Mesodermal cell (in vitro differentiated cells): ENCODE measurements around the gene BUB1.
A peak's percentile ranks its signal among the peaks of the same experiment; 100 is the strongest.

Source experiments
- H3K27ac ChIP-seq: 2 replicates; pipeline ENCODE4 v1.7.0; 2013; ENCODE audit warnings: mild to moderate bottlenecking, low read depth, low read length, moderate library complexity; ENCODE audit not compliant: severe bottlenecking
- H3K36me3 ChIP-seq: 2 replicates; pipeline ENCODE4 v1.7.1; 2013; ENCODE audit warnings: mild to moderate bottlenecking, low read length, moderate library complexity; ENCODE audit not compliant: control insufficient read depth, insufficient read depth
- H3K4me1 ChIP-seq: one replicate; pipeline ENCODE4 v1.7.1; 2013; ENCODE audit warnings: mild to moderate bottlenecking, low read length; ENCODE audit not compliant: insufficient read depth, control insufficient read depth, poor library complexity, severe bottlenecking
- H3K4me3 ChIP-seq: 2 replicates; pipeline ENCODE4 v1.7.0; 2013; ENCODE audit warnings: low read length, control low read depth, mild to moderate bottlenecking; ENCODE audit not compliant: insufficient read depth, poor library complexity, severe bottlenecking; ENCODE audit errors: extremely low read depth
- H3K9me3 ChIP-seq: 2 replicates; pipeline ENCODE4 v1.7.1; 2013; ENCODE audit warnings: mild to moderate bottlenecking, low read length, moderate library complexity; ENCODE audit not compliant: control insufficient read depth
- WGBS, 2 experiments: methylation state at CpG; one replicate each; pipeline ENCODE4 v1.1.5; 2013; ENCODE audit warnings: missing lambda C conversion rate in 2 of 2; ENCODE audit not compliant: insufficient coverage in 2 of 2; 5-methylcytosine and 5-hydroxymethylcytosine counted together

BUB1 gene

GRCh38 chr2:110675679-110676078 is 2.2 kb downstream of the BUB1 start:
- Histone ChIP-seq H3K27ac (peak overlapping the region; percentile 85), H3K36me3 (peaks cover 40% of the 10 kb centered on the region), H3K9me3 (no peaks in the 10 kb centered on the region), H3K4me3 (no peak overlapping the region), H3K4me1 (peaks cover 16% of the 10 kb centered on the region)
- WGBS, 2 experiments: 86 to 87% methylated on average over 4 to 5 of the region's 6 CpGs

- Histone ChIP-seq H3K9me3 (no peaks in the 10 kb centered on the region), H3K27ac (peak overlapping the region; percentile 85), H3K36me3 (peaks cover 48% of the 10 kb centered on the region), H3K4me1 (peaks cover 16% of the 10 kb centered on the region), H3K4me3 (no peak overlapping the region)
- 56 to 60% methylated on average over 7 of the region's 7 CpGs for WGBS, 2 experiments
Observed at GRCh38 chr2:110674620-110675555, 3.0 kb downstream of the BUB1 start.

- Histone ChIP-seq H3K4me1 (peaks cover 13% of the 10 kb centered on the region), H3K4me3 (no peak overlapping the region), H3K36me3 (peaks cover 62% of the 10 kb centered on the region), H3K27ac (no peak overlapping the region), H3K9me3 (no peaks in the 10 kb centered on the region)
- WGBS, 2 experiments: 96 to 98% methylated on average over 4 of the region's 4 CpGs
Observed at GRCh38 chr2:110673201-110673600, 4.7 kb downstream of the BUB1 start.

- H3K9me3 ChIP-seq: no peaks in the 10 kb centered on the region
Observed at GRCh38 chr2:110670826-110671225, 7.0 kb downstream of the BUB1 start.

GRCh38 chr2:110669079-110669478 is 8.8 kb downstream of the BUB1 start:
- H3K27ac ChIP-seq: no peak overlapping the region
- WGBS, 2 experiments: 100% methylated on average over 1 of the region's 1 CpG; no CpG with 5 or more reads in 1 of the 2 experiments
- peaks cover 86% of the 10 kb centered on the region for H3K36me3 ChIP-seq
- H3K4me1 ChIP-seq: peaks cover under 1% of the 10 kb centered on the region
- H3K9me3 ChIP-seq: no peaks in the 10 kb centered on the region
- H3K4me3 ChIP-seq: no peak overlapping the region

More at GRCh38 chr2:110670826-110671225, 7.0 kb downstream of the BUB1 start:
- Histone ChIP-seq H3K27ac (no peak overlapping the region), H3K36me3 (peaks cover 82% of the 10 kb centered on the region), H3K4me3 (no peak overlapping the region), H3K4me1 (peaks cover 13% of the 10 kb centered on the region)
- WGBS, 2 experiments: 87 to 100% methylated on average over 3 of the region's 5 CpGs

GRCh38 chr2:110667071-110667470 is 10.8 kb downstream of the BUB1 start:
- 100% methylated on average over 1 of the region's 3 CpGs; no CpG with 5 or more reads in 1 of the 2 experiments for WGBS, 2 experiments
- Histone ChIP-seq H3K4me1 (peaks cover 16% of the 10 kb centered on the region), H3K27ac (no peak overlapping the region), H3K36me3 (peaks cover 75% of the 10 kb centered on the region), H3K9me3 (no peaks in the 10 kb centered on the region), H3K4me3 (no peak overlapping the region)

GRCh38 chr2:110664135-110664534 is 13.7 kb downstream of the BUB1 start:
- 80% methylated on average over 1 of the region's 2 CpGs; no CpG with 5 or more reads in 1 of the 2 experiments for WGBS, 2 experiments
- peaks cover 16% of the 10 kb centered on the region for H3K4me1 ChIP-seq

GRCh38 chr2:110662560-110662959 is 15.3 kb downstream of the BUB1 start:
- no peaks in the 10 kb centered on the region for H3K9me3 ChIP-seq
- 90 to 100% methylated on average over 1 of the region's 2 CpGs for WGBS, 2 experiments
- peaks cover 77% of the 10 kb centered on the region for H3K36me3 ChIP-seq
- H3K4me1 ChIP-seq: peaks cover 16% of the 10 kb centered on the region
- no peak overlapping the region for H3K4me3 ChIP-seq
- peak overlapping the region; percentile 39 for H3K27ac ChIP-seq

More at GRCh38 chr2:110664135-110664534, 13.7 kb downstream of the BUB1 start:
- Histone ChIP-seq H3K9me3 (no peaks in the 10 kb centered on the region), H3K27ac (no peak overlapping the region), H3K4me3 (no peak overlapping the region), H3K36me3 (peaks cover 77% of the 10 kb centered on the region)

GRCh38 chr2:110660558-110660957 is 17.3 kb downstream of the BUB1 start:
- H3K4me1 ChIP-seq: peaks cover 16% of the 10 kb centered on the region
- H3K4me3 ChIP-seq: no peak overlapping the region
- H3K27ac ChIP-seq: no peak overlapping the region
- H3K9me3 ChIP-seq: no peaks in the 10 kb centered on the region
- H3K36me3 ChIP-seq: peaks cover 80% of the 10 kb centered on the region
- 100% methylated on average over 3 of the region's 3 CpGs; no CpG with 5 or more reads in 1 of the 2 experiments for WGBS, 2 experiments

- H3K9me3 ChIP-seq: no peaks in the 10 kb centered on the region
- H3K4me1 ChIP-seq: peaks cover 16% of the 10 kb centered on the region
- peaks cover 78% of the 10 kb centered on the region for H3K36me3 ChIP-seq
- no peak overlapping the region for H3K4me3 ChIP-seq
- 83% methylated on average over 1 of the region's 2 CpGs for WGBS, 2 experiments
- no peak overlapping the region for H3K27ac ChIP-seq
Observed at GRCh38 chr2:110659248-110659647, 18.6 kb downstream of the BUB1 start.
